ENCODE data around the gene ANXA6. TPM values are rescaled to one million over a fixed set of nuclear protein-coding genes. Genes with fewer than 3 reads are reported as not detected.

The ANXA6 gene
- total and polyA plus RNA-seq, 2 of the 4 experiments (the other 2 are of a cell fraction), result 355 to 610 TPM

GRCh38 chr5:151196556-151197290 is 39.1 kb upstream of the ANXA6 start:
- Histone ChIP-seq H4K5ac (ENCODE audit: low read depth, low read length) (no peak overlapping the region), H3K4me2 (ENCODE audit: low read depth, low read length) (no peak overlapping the region), H3K4ac (ENCODE audit: low read depth, low read length) (no peak overlapping the region), H4K20me1 (ENCODE audit: insufficient read depth, low read length) (no peaks in the 10 kb centered on the region), H3K4me1 (ENCODE audit: control insufficient read depth, insufficient read depth, low read length) (no peaks in the 10 kb centered on the region), H2AK5ac (ENCODE audit: low read depth, low read length) (no peak overlapping the region), H3K79me1 (ENCODE audit: low read depth in 1 of 2, low read length in 2 of 2) (no peaks in the 10 kb centered on the region), H2AK9ac (replicated peaks; ENCODE audit: low read depth, low read length, poor library complexity) (no peak overlapping the region), H3K9me1 (ENCODE audit: insufficient read depth, low read length) (no peaks in the 10 kb centered on the region), H3K14ac (replicated peaks; ENCODE audit: low read depth, low read length) (no peak overlapping the region), H3K23ac (ENCODE audit: low read depth, low read length) (no peak overlapping the region), H3K36me3 (ENCODE audit: control insufficient read depth, insufficient read depth, low read length) (no peaks in the 10 kb centered on the region), H3K18ac (ENCODE audit: low read depth, low read length) (no peak overlapping the region), H2BK20ac (ENCODE audit: low read depth, low read length) (no peak overlapping the region), H3K4me3 (ENCODE audit: insufficient read depth, low read depth, low read length) (no peak overlapping the region), H3K9ac (ENCODE audit: low read depth, low read length) (no peak overlapping the region), H2AFZ (replicated peaks; ENCODE audit: low read length, poor library complexity) (no peak overlapping the region), H3K56ac (ENCODE audit: extremely low read depth, insufficient read depth, low read length) (no peak overlapping the region), H2BK15ac (ENCODE audit: low read depth, low read length) (no peak overlapping the region), H4K91ac (ENCODE audit: insufficient read depth, low read depth, low read length) (no peak overlapping the region), H2BK120ac (ENCODE audit: low read depth, low read length) (no peak overlapping the region), H3K9me3 (ENCODE audit: control insufficient read depth, insufficient read depth, low read length) (peaks cover 1% of the 10 kb centered on the region; the same call in 1 of the 2 replicates), H3K27ac (ENCODE audit: insufficient read depth, low read length) (no peak overlapping the region), H2BK5ac (ENCODE audit: low read depth, low read length, poor library complexity, severe bottlenecking) (no peak overlapping the region), H4K8ac (ENCODE audit: low read depth in 2 of 2, low read length in 2 of 2) (no peak overlapping the region), H3K27me3 (ENCODE audit: control insufficient read depth, insufficient read depth, low read length) (peaks cover 8% of the 10 kb centered on the region)
- ChIA-PET CTCF (no interaction called here), POLR2A (ENCODE audit: unreplicated experiment) (no interaction called here)
- no peak for TF ChIP-seq MAZ (IDR thresholded peaks at IDR 0.05; ENCODE audit: borderline replicate concordance, low read depth, low read length)
- no peak for TF ChIP-seq POLR2A (IDR thresholded peaks at IDR 0.05; ENCODE audit: low read depth, low read length)
- no peak for TF ChIP-seq ELK1 (IDR thresholded peaks at IDR 0.05; ENCODE audit: borderline replicate concordance, low read depth, low read length)
- no peak for TF ChIP-seq CTCF (conservative IDR thresholded peaks at IDR 0.05; ENCODE audit: low read depth, low read length)
- no peak for TF ChIP-seq FOS (IDR thresholded peaks at IDR 0.05; ENCODE audit: low read depth, low read length)
- no peak for TF ChIP-seq CHD1 (IDR thresholded peaks at IDR 0.05; ENCODE audit: low read depth, low read length)
- no peak for TF ChIP-seq MXI1 (IDR thresholded peaks at IDR 0.05; ENCODE audit: borderline replicate concordance, low read depth, low read length)
- no peak for TF ChIP-seq RCOR1 (IDR thresholded peaks at IDR 0.05; ENCODE audit: insufficient replicate concordance, low read length)
- intact Hi-C loops (cut with micrococcal nuclease) (no loop called here), dilution Hi-C loops (cut with HindIII; ENCODE audit: low sequenced_read_pairs, unreplicated experiment) (no loop called here), in situ Hi-C loops (cut with MboI; ENCODE audit: low sequenced_read_pairs) (no loop called here)
- ATAC-seq (ENCODE audit: low read depth) (no peak), DNase-seq (no peak)
- no TSS peak for BruUV-seq (replicated peaks)
- WGBS, 2 experiments (ENCODE audit: extremely low coverage in 2 of 2, insufficient read length in 1 of 2), result 37% methylated on average over 2 of the region's 5 CpGs; no CpG with 5 or more reads in 1 of the 2 experiments

Measured in IMR-90 (cell line).